Hepatocyte (in vitro differentiated cells): ENCODE data around the gene WDCP. TPM values are rescaled to one million over a fixed set of nuclear protein-coding genes. Genes with fewer than 3 reads are reported as not detected.

ENCODE experiments used
- DNase-seq: peaks from one replicate; pipeline ENCODE4 v3.0.0-alpha.2; 2016; ENCODE audit warnings: low spot score
- H2AFZ ChIP-seq: fragments of 200-600 bp; sonication (generic); 2 replicates; pipeline ENCODE4 v1.6.0; 2016; ENCODE audit warnings: antibody characterized with exemption, mild to moderate bottlenecking
- H3K27ac ChIP-seq: fragments of 200-600 bp; sonication (generic); 2 replicates; pipeline ENCODE4 v1.5.1; 2016; ENCODE audit warnings: mild to moderate bottlenecking
- H3K27me3 ChIP-seq: fragments of 200-600 bp; sonication (generic); 2 replicates; pipeline ENCODE4 v1.6.1; 2016
- H3K36me3 ChIP-seq: fragments of 200-600 bp; sonication (generic); replicated peaks from 2 replicates; pipeline ENCODE4 v1.5.1; 2016; ENCODE audit warnings: low read depth; ENCODE audit not compliant: insufficient read depth
- H3K4me1 ChIP-seq: fragments of 200-600 bp; sonication (generic); 2 replicates; pipeline ENCODE4 v1.5.1; 2016; ENCODE audit warnings: mild to moderate bottlenecking, moderate library complexity; ENCODE audit not compliant: insufficient read depth
- H3K4me2 ChIP-seq: fragments of 200-600 bp; sonication (generic); 2 replicates; pipeline ENCODE4 v1.6.0; 2016
- H3K4me3 ChIP-seq: fragments of 200-600 bp; sonication (generic); 2 replicates; pipeline ENCODE4 v1.5.1; 2016; ENCODE audit warnings: mild to moderate bottlenecking
- H3K79me2 ChIP-seq: fragments of 200-600 bp; sonication (generic); 2 replicates; pipeline ENCODE4 v1.6.0; 2017; ENCODE audit warnings: mild to moderate bottlenecking
- H3K9me2 ChIP-seq: fragments of 200-600 bp; sonication (generic); replicated peaks from 2 replicates; pipeline ENCODE4 v1.6.0; 2017; ENCODE audit warnings: mild to moderate bottlenecking; ENCODE audit not compliant: insufficient read depth
- H3K9me3 ChIP-seq: fragments of 200-600 bp; sonication (generic); 2 replicates; pipeline ENCODE4 v1.5.1; 2016; ENCODE audit warnings: low read depth, mild to moderate bottlenecking
- H4K20me1 ChIP-seq: fragments of 200-600 bp; sonication (generic); 2 replicates; pipeline ENCODE4 v1.6.0; 2016; ENCODE audit warnings: mild to moderate bottlenecking; ENCODE audit not compliant: insufficient read depth, poor library complexity, severe bottlenecking
- EZH2 ChIP-seq: fragments of 200-600 bp; sonication (generic); IDR thresholded peaks from 2 replicates; pipeline ENCODE4 v1.6.1; 2016; ENCODE audit warnings: antibody characterized with exemption, mild to moderate bottlenecking, borderline replicate concordance
- EZH2phosphoT487 ChIP-seq: fragments of 200-600 bp; sonication (generic); IDR thresholded peaks from one replicate; pipeline ENCODE4 v1.6.1; 2018; ENCODE audit warnings: antibody characterized with exemption, mild to moderate bottlenecking, low read depth, moderate library complexity; ENCODE audit not compliant: unreplicated experiment, severe bottlenecking
- WGBS: methylation state at CpG from one replicate; pipeline ENCODE4 v1.1.6; 2016; ENCODE audit warnings: low lambda C conversion rate; ENCODE audit errors: missing lambda C conversion rate; 5-methylcytosine and 5-hydroxymethylcytosine counted together
- polyA plus RNA-seq: library from polyadenylated mRNA; unstranded; fragments of >200 nt; fragmentation: Nextera tagmentation; extraction: Ambion mirVana; gene quantifications from 2 replicates; pipeline ENCODE4 v1.2.1, GENCODE V29; 2016
- total RNA-seq: library from RNA; depleted of rRNA; stranded (reverse); fragments of >200 nt; gene quantifications from 2 replicates; pipeline ENCODE4 v1.2.3, GENCODE V29; 2014
- TF ChIP-seq, protein P1 (sequence below): fragments of 200-600 bp; sonication (generic); IDR thresholded peaks from 2 replicates; pipeline ENCODE4 v1.5.1; 2016; ENCODE audit warnings: antibody characterized with exemption, mild to moderate bottlenecking; ENCODE audit not compliant: poor library complexity

The WDCP gene
- total and polyA plus RNA-seq, 2 experiments from 2014 or later: 2.4 to 6.0 TPM

- no peak for DNase-seq
- H3K4me3 ChIP-seq: no peak overlapping the region
- H3K9me3 ChIP-seq: no peaks in the 10 kb centered on the region
- no peaks in the 10 kb centered on the region for H3K79me2 ChIP-seq
- TF ChIP-seq, protein P1, sequence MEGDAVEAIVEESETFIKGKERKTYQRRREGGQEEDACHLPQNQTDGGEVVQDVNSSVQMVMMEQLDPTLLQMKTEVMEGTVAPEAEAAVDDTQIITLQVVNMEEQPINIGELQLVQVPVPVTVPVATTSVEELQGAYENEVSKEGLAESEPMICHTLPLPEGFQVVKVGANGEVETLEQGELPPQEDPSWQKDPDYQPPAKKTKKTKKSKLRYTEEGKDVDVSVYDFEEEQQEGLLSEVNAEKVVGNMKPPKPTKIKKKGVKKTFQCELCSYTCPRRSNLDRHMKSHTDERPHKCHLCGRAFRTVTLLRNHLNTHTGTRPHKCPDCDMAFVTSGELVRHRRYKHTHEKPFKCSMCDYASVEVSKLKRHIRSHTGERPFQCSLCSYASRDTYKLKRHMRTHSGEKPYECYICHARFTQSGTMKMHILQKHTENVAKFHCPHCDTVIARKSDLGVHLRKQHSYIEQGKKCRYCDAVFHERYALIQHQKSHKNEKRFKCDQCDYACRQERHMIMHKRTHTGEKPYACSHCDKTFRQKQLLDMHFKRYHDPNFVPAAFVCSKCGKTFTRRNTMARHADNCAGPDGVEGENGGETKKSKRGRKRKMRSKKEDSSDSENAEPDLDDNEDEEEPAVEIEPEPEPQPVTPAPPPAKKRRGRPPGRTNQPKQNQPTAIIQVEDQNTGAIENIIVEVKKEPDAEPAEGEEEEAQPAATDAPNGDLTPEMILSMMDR: no peak
- TF ChIP-seq EZH2phosphoT487: no peak
- TF ChIP-seq EZH2: no peak
- no peaks in the 10 kb centered on the region for H3K36me3 ChIP-seq
- no peaks in the 10 kb centered on the region for H4K20me1 ChIP-seq
- no peak overlapping the region for H3K27ac ChIP-seq
- H3K9me2 ChIP-seq: no peaks in the 10 kb centered on the region
- H3K4me1 ChIP-seq: no peaks in the 10 kb centered on the region
- peaks cover 34% of the 10 kb centered on the region for H3K27me3 ChIP-seq
- H2AFZ ChIP-seq: no peak overlapping the region
- no peak overlapping the region for H3K4me2 ChIP-seq
Observed at GRCh38 chr2:24007693-24008092, 39.5 kb downstream of the WDCP start.

DNA sequence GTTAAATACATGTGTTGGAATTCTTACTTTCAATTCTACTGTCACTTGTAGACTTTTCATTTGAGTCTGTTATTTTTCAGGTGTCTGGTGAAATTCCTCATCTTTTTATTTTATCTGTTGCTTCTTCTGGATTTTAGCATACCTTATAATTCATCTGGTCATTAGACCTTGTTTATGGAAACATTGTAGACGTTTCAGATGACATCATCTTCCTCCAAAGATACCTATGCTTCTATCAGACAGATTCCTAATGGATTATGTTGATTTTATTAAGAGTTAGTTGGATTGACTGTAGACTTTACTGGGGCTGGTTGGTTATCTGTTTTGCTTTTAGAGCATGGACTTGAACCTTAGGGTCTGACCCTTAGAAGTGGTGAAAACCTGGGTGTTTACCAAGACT lies 52.6 kb downstream of the WDCP start:
- Histone ChIP-seq H3K9me2 (no peaks in the 10 kb centered on the region), H3K79me2 (no peaks in the 10 kb centered on the region), H3K9me3 (no peaks in the 10 kb centered on the region), H3K27ac (no peak overlapping the region), H2AFZ (no peak overlapping the region), H4K20me1 (no peaks in the 10 kb centered on the region), H3K4me2 (no peak overlapping the region), H3K27me3 (no peaks in the 10 kb centered on the region), H3K4me3 (no peak overlapping the region), H3K4me1 (no peaks in the 10 kb centered on the region), H3K36me3 (no peaks in the 10 kb centered on the region)
- DNase-seq: no peak
- TF ChIP-seq, protein P1: no peak
- TF ChIP-seq EZH2: no peak
- TF ChIP-seq EZH2phosphoT487: no peak
- WGBS: 47% methylated on average over 1 of the region's 1 CpG

DNA sequence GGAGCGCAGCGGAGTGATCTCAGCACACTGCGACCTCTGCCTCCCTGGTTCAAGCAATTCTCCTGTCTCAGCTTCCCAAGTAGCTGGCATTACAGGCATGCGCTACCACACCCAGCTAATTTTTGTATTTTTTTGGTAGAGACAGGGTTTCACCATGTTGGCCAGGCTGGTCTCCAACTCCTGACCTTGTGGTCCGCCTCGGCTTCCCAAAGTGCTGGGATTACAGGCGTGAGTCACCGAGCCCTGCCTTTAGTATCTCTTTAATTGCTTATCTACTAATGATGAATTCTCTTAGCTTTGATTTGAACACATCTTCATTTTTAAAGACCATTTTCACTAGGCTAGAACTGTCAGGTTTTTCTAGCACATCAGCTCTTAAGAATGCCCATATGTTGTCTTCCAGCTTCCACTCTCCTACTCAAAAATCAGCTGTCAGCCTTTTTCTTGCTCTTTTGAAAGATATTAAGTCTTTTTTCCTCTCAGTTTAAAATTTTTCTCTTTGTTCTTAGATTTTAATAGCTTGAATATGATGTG lies 53.4 kb downstream of the WDCP start:
- DNase-seq: no peak
- WGBS: 95% methylated on average over 8 of the region's 8 CpGs
- Histone ChIP-seq H3K4me1 (no peaks in the 10 kb centered on the region), H3K27ac (no peak overlapping the region), H3K9me3 (no peaks in the 10 kb centered on the region), H3K36me3 (no peaks in the 10 kb centered on the region), H3K79me2 (no peaks in the 10 kb centered on the region), H3K27me3 (no peaks in the 10 kb centered on the region), H3K4me3 (no peak overlapping the region), H4K20me1 (no peaks in the 10 kb centered on the region), H3K9me2 (no peaks in the 10 kb centered on the region), H2AFZ (no peak overlapping the region), H3K4me2 (no peak overlapping the region)
- TF ChIP-seq, protein P1: no peak
- TF ChIP-seq EZH2 (no peak), EZH2phosphoT487 (no peak)

DNA sequence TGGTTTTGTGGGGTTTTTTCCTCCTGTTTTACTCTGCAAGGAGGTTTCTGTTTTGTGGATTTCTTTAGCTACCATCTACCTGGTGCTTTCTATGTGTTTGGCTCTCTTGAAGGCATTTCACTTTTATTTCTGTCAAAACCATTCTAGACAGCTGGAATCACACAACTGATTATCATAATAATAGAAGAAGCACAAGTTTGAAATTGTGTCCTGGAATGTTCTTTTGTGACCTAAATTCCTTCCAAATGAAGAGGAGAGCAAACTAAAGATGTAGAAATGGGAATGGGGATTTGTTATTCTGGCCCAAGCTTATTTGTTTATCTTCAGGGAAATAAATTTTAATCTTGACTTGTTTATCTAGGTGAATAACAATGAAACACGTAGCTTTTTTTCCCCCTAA lies 54.3 kb downstream of the WDCP start:
- Histone ChIP-seq H3K27me3 (no peaks in the 10 kb centered on the region), H3K36me3 (no peaks in the 10 kb centered on the region), H2AFZ (no peak overlapping the region), H3K9me3 (no peaks in the 10 kb centered on the region), H3K79me2 (no peaks in the 10 kb centered on the region), H3K4me2 (no peak overlapping the region), H3K9me2 (no peaks in the 10 kb centered on the region), H3K4me3 (no peak overlapping the region), H3K4me1 (no peaks in the 10 kb centered on the region), H3K27ac (no peak overlapping the region), H4K20me1 (no peaks in the 10 kb centered on the region)
- DNase-seq: no peak
- WGBS: 81% methylated on average over 1 of the region's 1 CpG
- TF ChIP-seq, protein P1: no peak
